ENCODE measurements around the gene CYGB. TPM values are rescaled to one million over a fixed set of nuclear protein-coding genes. Genes with fewer than 3 reads are reported as not detected.

The CYGB gene
- total RNA-seq, 2 experiments from 2014 or later = 0.44 to 0.57 TPM

GRCh38 chr17:76512366-76513305 lies 24.9 kb downstream of the CYGB start:
- Histone ChIP-seq H2AFZ (ENCODE audit: low read length) (no peak overlapping the region), H3K79me2 (ENCODE audit: insufficient read depth, low read depth, low read length) (no peaks in the 10 kb centered on the region), H3K9me3 (ENCODE audit: low read length) (no peaks in the 10 kb centered on the region), H3K4me1 (ENCODE audit: insufficient read depth, low read length, poor library complexity, severe bottlenecking) (peaks cover 10% of the 10 kb centered on the region), H3K36me3 (ENCODE audit: insufficient read depth, low read length) (no peaks in the 10 kb centered on the region), H3K9me2 (ENCODE audit: insufficient read depth, low read length) (no peaks in the 10 kb centered on the region), H3K4me2 (ENCODE audit: low read length) (no peak overlapping the region), H4K20me1 (ENCODE audit: insufficient read depth, low read length) (no peaks in the 10 kb centered on the region), H3K27ac (ENCODE audit: low read depth, low read length, poor library complexity, severe bottlenecking) (no peak overlapping the region), H3K4me3 (ENCODE audit: low read depth, low read length, poor library complexity, severe bottlenecking) (no peak overlapping the region)
- TF ChIP-seq, protein P1, sequence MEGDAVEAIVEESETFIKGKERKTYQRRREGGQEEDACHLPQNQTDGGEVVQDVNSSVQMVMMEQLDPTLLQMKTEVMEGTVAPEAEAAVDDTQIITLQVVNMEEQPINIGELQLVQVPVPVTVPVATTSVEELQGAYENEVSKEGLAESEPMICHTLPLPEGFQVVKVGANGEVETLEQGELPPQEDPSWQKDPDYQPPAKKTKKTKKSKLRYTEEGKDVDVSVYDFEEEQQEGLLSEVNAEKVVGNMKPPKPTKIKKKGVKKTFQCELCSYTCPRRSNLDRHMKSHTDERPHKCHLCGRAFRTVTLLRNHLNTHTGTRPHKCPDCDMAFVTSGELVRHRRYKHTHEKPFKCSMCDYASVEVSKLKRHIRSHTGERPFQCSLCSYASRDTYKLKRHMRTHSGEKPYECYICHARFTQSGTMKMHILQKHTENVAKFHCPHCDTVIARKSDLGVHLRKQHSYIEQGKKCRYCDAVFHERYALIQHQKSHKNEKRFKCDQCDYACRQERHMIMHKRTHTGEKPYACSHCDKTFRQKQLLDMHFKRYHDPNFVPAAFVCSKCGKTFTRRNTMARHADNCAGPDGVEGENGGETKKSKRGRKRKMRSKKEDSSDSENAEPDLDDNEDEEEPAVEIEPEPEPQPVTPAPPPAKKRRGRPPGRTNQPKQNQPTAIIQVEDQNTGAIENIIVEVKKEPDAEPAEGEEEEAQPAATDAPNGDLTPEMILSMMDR (conservative IDR thresholded peaks at IDR 0.05; ENCODE audit: low read length) = no peak
- TF ChIP-seq EZH2phosphoT487 (IDR thresholded peaks at IDR 0.05; ENCODE audit: borderline replicate concordance, low read depth, low read length) = no peak
- CTCF ChIA-PET (ENCODE audit: unreplicated experiment) = interaction anchor here (0.7 to 1.3 kb wide), 2 partner anchors 18 to 59 kb away, joined by 3 read pairs; partner anchors contain the start of gene UBE2O
- POLR2A ChIA-PET = interaction anchor here (2.0 kb wide), 1 partner anchor 16 kb away, joined by 6 read pairs; no protein-coding TSS in a partner anchor
- no TSS peak for BruUV-seq (replicated peaks)
- intact Hi-C loops (cut with micrococcal nuclease; ENCODE audit: unreplicated experiment) = no loop called here
- DNase-seq (ENCODE audit: low spot score) = no peak

GRCh38 chr17:76511668-76512365 lies 25.7 kb downstream of the CYGB start:
- Histone ChIP-seq H3K4me2 (ENCODE audit: low read length) (no peak overlapping the region), H3K79me2 (ENCODE audit: insufficient read depth, low read depth, low read length) (no peaks in the 10 kb centered on the region), H2AFZ (ENCODE audit: low read length) (no peak overlapping the region), H3K9me2 (ENCODE audit: insufficient read depth, low read length) (no peaks in the 10 kb centered on the region), H3K27ac (ENCODE audit: low read depth, low read length, poor library complexity, severe bottlenecking) (no peak overlapping the region), H3K4me3 (ENCODE audit: low read depth, low read length, poor library complexity, severe bottlenecking) (no peak overlapping the region), H4K20me1 (ENCODE audit: insufficient read depth, low read length) (no peaks in the 10 kb centered on the region), H3K4me1 (ENCODE audit: insufficient read depth, low read length, poor library complexity, severe bottlenecking) (peaks cover 15% of the 10 kb centered on the region), H3K36me3 (ENCODE audit: insufficient read depth, low read length) (no peaks in the 10 kb centered on the region), H3K9me3 (ENCODE audit: low read length) (no peaks in the 10 kb centered on the region)
- ChIA-PET POLR2A (interaction anchor here (2.0 kb wide), 1 partner anchor 17 kb away, joined by 6 read pairs; no protein-coding TSS in a partner anchor), CTCF (ENCODE audit: unreplicated experiment) (interaction anchor here (0.7 to 1.3 kb wide), 2 partner anchors 18 to 58 kb away, joined by 3 read pairs; partner anchors contain the start of gene UBE2O)
- DNase-seq (ENCODE audit: low spot score) = no peak
- intact Hi-C loops (cut with micrococcal nuclease; ENCODE audit: unreplicated experiment) = no loop called here
- no peak for TF ChIP-seq EZH2phosphoT487 (IDR thresholded peaks at IDR 0.05; ENCODE audit: borderline replicate concordance, low read depth, low read length)
- TF ChIP-seq, protein P1 (conservative IDR thresholded peaks at IDR 0.05; ENCODE audit: low read length) = no peak
- no TSS peak for BruUV-seq (replicated peaks)
